B cell (primary cell): Measurements from ENCODE around the gene KIRREL1.

ENCODE experiments used
- EZH2 ChIP-seq: IDR thresholded peaks from 2 replicates; pipeline ENCODE4 v1.6.1; 2012; ENCODE audit warnings: borderline replicate concordance, low read depth, mild to moderate bottlenecking, moderate library complexity, low read length; ENCODE audit not compliant: insufficient read depth, poor library complexity, severe bottlenecking
- TF ChIP-seq, protein P1 (sequence below): fragments of 200-600 bp; IDR thresholded peaks from one replicate; pipeline ENCODE4 v1.8.0; 2022; ENCODE audit warnings: antibody characterized with exemption, mild to moderate bottlenecking

DNA sequence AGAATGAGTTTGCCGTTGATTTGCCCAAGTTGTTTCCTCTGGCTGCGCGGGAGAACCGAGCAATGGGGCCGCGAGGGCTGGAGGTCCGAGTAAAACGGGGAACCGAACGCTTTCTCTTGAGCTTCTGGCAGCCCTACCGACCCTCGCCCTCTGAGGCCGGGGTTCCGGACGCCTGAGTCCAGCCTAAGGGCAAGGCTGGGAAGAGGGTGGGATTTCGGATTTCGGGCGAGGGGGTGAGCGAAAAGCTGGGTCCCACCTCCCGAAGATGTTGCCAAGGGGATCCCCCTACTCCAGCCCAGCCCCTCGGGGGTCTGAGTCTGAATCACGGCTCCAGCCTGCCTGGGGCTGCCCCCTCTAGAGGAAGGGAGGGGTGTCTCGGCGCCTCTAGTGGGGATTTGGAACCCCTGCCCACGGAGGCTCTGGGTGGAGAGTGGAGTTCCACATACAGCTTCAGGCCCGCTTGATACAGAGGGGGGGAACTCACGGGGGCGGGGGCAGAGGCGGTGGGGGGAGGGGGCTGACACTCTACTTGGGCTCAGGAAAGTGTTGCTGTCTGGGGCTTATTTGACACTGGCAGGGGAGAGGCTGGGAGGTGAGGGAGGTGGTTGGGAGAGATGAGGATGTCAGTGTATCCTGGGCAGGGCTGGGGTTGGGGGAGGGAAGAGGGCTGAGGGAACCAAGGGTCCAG lies 617 bp downstream of the KIRREL1 start:
- TF ChIP-seq, protein P1, sequence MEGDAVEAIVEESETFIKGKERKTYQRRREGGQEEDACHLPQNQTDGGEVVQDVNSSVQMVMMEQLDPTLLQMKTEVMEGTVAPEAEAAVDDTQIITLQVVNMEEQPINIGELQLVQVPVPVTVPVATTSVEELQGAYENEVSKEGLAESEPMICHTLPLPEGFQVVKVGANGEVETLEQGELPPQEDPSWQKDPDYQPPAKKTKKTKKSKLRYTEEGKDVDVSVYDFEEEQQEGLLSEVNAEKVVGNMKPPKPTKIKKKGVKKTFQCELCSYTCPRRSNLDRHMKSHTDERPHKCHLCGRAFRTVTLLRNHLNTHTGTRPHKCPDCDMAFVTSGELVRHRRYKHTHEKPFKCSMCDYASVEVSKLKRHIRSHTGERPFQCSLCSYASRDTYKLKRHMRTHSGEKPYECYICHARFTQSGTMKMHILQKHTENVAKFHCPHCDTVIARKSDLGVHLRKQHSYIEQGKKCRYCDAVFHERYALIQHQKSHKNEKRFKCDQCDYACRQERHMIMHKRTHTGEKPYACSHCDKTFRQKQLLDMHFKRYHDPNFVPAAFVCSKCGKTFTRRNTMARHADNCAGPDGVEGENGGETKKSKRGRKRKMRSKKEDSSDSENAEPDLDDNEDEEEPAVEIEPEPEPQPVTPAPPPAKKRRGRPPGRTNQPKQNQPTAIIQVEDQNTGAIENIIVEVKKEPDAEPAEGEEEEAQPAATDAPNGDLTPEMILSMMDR: no peak
- peak; percentile 45 for TF ChIP-seq EZH2
